CD4-positive, alpha-beta T cell treated with Interleukin-15 for 4 hours (primary cell): ENCODE data around the gene DLL3.

Experiments used
- DNase-seq: peaks from one replicate; pipeline ENCODE4 v3.0.0-alpha.2; 2020; ENCODE audit warnings: low spot score

Gene DLL3

DNA sequence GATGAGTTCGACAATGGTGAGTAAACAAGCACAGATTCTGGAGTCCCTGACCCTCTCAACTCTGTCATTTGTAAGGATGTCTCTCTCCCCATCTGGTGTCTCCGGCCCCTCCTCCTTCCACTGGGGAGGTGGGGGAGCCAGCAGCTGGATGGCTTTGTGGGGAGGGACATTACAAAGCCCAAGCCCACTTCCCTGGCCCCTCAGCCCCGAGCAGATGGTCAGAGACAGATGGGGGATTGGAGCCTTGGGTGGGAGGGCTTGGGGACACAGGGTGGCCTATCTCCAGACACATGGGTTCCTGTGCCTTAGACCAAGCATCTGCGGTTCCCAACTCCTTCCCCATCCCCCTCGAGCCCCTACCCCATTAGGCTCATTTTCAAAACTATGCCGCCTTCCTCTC, 15.6 kb upstream of the DLL3 start:
- DNase-seq: no peak

DNA sequence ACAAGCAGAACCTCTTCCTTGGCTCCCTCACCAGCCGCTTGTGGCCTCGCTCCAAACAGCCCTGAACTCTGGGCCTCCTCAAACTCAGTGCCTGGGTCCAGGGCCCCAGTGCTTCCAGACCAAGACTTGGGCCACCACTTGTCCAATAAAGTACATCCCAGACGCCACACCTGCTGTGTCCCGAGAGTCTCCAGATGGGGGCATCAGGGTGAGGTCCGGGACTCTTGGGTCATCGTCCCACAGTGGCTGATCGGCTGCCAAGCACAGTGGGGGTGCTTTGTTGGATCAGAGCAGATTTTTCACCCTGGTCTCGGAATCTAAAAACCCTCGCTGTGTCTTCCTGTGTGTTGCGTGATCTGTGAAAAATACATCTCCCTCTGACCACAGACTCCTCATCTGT, 9.0 kb upstream of the DLL3 start:
- no peak for DNase-seq

DNA sequence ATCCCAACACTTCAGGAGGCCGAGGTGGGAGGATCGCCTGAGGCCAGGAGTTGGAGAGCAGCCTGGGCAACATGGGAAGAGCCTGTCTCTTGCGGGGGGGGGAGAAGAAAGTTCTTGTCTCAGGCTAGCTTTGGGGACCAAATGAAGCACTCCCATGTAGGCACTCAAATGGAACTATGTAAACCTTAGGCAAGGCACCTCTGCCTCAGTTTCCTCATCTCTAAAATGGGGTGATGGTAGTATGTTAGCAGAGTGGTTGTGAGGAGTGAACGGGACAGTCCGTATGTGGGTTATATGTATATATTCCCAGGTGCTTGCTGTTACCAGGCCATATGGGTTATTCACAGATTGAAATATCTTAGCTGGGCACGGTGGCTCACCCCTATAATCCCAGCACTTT, 6.5 kb upstream of the DLL3 start:
- no peak for DNase-seq

DNA sequence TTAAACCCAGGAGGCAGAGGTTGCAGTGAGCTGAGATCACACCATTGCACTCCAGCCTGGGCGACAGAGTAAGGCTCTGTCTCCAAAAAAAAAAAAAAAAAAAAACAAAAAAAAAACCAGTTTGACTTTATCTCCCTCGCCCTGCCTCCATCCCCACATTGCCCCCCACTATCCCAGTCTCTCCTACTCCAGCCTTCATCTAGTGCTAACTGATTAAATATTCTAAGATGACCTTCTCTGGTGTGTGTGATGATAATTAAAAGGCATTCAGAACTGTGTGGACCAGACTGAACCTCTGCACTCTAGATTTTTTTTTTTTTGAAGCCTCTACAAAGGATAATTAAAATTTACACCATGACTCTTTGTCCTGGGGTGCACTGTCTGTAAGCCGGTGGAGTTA, 6.0 kb upstream of the DLL3 start:
- DNase-seq: no peak

DNA sequence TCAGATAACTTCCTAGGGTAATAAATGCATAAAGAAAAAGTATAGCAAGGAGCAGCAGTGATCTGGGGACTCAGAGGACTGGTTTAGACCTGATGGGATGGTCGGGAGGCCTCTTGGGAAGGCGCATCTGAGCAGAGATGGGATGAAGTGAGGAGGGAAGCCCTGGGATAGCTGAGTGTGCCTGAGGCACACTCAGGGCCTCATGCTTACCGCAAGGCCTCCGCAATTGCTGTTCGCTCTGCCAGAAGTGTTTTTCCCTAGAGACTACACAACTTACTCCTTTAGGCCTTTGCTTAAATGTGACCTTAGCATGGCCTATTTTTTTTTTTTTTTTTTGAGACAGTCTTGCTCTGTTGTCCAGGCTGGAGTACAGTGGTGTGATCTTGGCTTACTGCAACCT, 4.1 kb upstream of the DLL3 start:
- no peak for DNase-seq

DNA sequence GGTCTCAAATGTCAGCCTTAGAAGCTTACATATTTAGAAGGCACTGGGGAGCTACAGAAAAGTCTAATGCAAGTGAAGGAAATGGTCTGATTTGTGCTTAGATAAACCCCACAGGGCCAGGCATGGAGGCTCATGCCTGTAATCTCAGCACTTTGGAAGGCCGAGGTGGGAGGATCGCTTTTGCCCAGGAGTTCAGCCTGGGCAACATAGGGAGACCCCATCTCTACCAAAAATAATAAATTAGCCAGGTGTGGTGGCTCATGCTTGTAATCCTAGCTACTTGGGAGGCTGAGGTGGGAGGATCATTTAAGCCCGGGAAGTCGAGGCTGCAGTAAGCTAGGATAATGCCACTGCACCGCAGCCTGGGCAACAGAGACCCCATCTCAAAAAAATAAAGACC, 2.7 kb upstream of the DLL3 start:
- DNase-seq: no peak

DNA sequence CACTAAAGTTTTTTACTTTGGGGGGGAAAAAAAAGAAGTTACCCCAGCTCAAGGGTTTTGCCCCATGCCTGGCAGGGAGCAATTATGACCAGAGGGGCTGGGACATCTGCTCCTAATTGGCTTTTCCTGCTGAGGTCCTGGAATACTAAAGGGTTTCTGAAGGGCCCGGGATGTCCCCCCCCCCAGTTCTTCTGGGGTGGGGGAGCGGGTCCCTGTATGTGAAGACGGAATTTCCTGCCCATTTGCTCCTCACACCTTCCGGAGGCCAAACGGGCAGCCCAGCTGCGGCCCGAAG, 1.1 kb upstream of the DLL3 start:
- DNase-seq: no peak

DNA sequence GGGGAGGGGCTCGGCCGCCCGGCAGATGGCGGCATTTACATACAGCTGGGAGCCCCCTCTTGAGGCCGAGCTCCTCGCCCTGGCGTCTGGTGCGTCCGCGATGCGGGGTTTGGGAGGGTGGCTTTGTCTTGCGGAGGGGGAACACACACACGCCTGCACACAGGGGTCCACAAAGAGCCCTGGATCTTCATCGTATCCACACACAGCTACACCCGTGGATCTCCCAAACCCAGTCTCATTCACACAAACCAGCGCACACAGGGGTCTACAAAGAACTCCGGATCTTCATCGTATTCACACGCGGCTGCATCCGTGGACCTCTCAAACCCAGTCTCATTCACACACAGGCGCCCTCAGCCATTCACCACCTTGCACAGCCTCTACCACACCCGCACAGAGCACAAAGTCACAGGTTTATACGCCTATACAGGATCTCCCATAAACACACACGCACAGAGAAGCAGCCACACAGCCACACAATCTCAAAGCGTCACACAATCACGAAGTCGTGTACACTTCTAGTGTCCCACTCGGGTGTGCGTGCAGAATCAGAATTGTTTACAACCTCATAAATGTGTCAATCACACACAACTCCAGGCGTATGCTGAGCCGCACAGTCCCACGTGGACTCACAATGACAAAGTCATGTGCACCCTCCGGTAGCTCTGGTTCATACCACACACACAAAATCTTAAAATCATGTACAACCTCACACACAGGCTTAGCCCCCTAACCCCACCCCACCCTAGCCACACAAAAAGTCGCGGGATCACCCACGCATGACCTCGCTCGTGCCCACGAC, 550 bp upstream of the DLL3 start:
- no peak for DNase-seq

DNA sequence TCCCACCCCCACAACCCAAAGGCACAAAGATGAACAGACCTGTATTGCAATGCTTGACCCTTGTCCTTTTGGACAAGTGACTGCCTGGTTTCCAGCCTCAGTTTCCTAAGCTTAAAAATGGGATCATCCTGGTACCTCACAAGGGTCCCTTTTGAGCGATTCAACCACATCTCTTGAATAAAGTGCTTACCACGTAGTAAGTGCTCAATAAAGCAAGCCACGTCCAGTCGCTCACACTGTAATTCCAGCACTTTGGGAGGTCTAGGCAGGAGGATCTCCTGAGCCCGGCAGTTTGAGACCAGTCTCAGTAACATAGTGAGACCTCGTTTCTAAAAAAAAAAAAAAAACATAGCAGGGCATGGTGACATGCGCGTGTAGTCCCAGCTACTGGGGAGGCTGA, 1.2 kb downstream of the DLL3 start:
- no peak for DNase-seq

DNA sequence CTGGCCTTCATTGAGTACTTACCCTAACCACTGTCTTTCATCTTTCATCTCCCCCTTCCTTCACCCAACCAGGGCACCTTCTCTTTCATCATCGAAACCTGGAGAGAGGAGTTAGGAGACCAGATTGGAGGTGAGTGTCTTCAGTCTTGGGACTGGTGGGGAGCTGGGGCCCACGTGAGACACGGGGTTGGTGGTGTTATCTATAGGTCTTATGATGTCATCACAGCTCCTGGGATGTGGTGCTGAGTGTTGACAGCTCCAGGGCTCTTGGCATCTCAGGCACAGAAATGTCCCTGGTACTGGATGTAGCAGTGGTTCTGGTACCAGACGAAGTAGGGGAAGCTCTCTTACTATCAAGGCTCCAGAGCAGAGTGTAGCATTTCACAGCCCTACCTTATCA, 1.8 kb downstream of the DLL3 start:
- DNase-seq: no peak

DNA sequence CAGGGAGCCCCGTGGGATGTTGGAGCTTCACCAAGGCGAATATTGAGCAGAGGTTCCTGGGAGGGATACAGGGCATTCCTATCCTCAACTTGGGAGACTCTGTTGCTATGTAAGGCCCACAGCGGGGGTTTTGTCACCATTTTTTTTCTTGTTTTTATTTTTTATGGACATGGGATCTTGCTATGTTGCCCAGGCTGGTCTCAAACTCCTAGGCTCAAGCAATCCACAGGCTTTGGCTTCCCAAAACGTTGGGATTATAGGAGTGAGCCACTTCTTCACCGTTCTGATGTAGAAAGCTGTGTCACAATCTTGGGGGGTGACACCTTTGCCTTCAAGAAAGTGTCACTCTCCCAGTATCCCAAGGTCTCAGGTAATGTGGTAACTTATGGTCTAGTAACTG, 2.6 kb downstream of the DLL3 start:
- DNase-seq: no peak

DNA sequence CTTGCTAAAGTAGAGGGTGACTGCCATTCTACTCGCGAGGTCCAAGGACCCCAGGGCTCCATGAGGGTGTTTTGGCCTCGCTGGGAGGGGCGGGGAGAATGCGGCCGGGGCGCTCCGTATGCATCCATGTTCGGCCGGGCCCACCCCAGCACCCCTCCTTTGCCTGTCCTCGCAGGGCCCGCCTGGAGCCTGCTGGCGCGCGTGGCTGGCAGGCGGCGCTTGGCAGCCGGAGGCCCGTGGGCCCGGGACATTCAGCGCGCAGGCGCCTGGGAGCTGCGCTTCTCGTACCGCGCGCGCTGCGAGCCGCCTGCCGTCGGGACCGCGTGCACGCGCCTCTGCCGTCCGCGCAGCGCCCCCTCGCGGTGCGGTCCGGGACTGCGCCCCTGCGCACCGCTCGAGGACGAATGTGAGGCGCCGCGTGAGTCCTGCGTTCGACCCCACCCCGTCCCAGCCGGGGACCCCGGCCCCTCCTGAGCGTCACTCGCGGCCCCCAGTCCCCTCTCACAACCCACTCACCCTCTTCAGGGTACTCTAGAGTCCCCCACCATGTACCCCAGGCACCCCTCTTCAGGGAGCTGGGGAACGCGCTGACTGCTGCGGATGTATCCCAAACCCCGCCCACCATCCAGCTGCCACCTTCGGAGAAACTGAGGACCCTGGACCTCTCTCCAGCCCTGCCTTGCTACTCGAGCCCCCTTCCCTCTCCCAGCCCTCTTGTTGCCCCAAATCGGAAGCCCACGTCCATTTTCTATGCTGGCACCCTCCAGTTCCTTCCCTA, 4.1 kb downstream of the DLL3 start:
- DNase-seq: peak; percentile 75

DNA sequence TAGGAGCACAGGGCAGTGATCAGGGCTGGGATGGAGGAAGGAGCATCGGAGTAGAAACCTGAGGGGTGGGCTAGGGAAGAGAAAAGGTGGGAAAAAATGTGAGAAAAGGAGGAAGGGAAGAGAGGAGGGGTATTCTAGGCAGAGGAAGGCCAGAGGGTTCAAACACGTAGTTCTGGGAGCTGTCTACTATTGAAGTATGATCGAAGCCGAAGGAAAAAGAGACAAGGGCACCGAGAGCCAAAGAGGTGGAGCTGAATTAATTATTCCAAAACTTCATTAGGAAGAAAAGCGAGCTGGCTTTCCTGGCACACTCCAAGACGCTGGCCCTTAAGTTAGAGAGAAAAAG, 7.8 kb downstream of the DLL3 start:
- no peak for DNase-seq

DNA sequence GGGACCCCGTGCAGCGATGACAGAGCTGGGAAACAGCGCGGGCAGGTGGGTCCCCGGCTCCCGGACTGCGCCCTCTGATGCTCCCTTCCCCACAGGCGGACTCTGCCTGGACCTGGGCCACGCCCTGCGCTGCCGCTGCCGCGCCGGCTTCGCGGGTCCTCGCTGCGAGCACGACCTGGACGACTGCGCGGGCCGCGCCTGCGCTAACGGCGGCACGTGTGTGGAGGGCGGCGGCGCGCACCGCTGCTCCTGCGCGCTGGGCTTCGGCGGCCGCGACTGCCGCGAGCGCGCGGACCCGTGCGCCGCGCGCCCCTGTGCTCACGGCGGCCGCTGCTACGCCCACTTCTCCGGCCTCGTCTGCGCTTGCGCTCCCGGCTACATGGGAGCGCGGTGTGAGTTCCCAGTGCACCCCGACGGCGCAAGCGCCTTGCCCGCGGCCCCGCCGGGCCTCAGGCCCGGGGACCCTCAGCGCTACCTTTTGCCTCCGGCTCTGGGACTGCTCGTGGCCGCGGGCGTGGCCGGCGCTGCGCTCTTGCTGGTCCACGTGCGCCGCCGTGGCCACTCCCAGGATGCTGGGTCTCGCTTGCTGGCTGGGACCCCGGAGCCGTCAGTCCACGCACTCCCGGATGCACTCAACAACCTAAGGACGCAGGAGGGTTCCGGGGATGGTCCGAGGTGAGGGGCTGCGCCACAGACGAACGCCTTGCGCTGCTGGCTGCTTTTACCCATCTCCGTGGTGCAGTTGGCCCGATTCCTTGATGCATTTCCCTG, 8.4 kb downstream of the DLL3 start:
- peak; percentile 34 for DNase-seq

DNA sequence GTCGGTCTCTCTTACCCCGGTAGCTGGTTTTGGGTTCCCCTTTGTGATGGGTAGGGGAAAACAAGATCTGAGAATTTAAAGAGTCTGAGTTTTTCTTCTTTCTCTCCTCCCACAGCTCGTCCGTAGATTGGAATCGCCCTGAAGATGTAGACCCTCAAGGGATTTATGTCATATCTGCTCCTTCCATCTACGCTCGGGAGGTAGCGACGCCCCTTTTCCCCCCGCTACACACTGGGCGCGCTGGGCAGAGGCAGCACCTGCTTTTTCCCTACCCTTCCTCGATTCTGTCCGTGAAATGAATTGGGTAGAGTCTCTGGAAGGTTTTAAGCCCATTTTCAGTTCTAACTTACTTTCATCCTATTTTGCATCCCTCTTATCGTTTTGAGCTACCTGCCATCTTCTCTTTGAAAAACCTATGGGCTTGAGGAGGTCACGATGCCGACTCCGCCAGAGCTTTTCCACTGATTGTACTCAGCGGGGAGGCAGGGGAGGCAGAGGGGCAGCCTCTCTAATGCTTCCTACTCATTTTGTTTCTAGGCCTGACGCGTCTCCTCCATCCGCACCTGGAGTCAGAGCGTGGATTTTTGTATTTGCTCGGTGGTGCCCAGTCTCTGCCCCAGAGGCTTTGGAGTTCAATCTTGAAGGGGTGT, 9.1 kb downstream of the DLL3 start:
- no peak for DNase-seq

DNA sequence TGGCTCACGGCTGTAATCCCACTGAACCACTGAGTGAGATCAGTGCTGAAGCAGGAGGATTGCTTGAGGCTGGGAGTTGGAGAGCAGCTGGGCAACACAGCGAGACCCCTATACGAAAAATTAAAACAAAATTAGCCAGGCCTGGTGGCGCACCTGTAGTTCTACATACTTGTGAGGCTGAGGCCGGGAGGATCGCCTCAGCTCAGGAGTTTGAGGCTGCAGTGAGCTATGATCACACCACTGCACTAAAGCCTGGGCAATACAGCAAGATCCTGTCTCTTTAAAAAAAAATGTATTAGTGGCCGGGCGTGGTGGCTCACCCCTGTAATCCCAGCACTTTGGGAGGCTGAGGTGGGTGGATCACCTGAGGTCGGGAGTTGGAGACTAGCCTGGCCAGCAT, 9.9 kb downstream of the DLL3 start:
- no peak for DNase-seq

DNA sequence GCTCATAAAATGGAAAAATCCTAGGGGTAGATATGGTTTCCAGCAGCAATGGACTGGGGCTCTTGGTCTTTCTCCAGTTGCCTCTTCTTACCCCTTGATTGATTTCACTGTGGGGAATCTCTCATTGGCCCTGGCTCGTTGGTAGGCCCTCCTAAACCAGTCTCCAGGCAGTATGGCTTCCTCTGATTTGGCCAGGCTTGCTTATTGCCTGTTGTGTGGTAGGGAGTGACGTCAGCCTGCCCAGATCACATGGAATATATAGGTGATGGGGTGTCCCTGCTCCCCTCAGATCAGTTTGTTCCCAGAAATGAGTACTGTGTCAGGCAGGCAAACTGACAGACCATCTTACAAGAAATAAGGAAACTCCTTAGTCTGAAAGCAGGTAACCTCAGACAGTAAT, 10.5 kb downstream of the DLL3 start:
- no peak for DNase-seq

DNA sequence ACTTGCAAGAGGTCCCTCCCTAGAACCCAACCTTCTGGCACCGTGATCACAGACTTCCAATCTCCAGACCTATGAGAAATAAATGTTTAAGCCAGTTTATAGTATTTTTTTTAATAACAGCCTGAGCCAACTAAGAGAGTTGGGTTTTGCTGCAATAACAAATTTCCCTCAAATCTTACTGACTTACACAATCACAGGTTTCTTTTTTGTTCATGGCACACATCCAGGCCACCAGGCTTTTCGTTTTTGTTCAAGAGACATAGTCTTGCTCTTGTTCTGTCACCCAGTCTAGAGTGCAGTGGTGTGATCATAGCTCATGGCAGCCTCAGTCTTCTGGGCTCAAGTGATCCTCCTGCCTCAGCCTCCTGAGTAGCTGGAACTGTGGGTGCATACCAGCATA, 14.2 kb downstream of the DLL3 start:
- DNase-seq: no peak

DNA sequence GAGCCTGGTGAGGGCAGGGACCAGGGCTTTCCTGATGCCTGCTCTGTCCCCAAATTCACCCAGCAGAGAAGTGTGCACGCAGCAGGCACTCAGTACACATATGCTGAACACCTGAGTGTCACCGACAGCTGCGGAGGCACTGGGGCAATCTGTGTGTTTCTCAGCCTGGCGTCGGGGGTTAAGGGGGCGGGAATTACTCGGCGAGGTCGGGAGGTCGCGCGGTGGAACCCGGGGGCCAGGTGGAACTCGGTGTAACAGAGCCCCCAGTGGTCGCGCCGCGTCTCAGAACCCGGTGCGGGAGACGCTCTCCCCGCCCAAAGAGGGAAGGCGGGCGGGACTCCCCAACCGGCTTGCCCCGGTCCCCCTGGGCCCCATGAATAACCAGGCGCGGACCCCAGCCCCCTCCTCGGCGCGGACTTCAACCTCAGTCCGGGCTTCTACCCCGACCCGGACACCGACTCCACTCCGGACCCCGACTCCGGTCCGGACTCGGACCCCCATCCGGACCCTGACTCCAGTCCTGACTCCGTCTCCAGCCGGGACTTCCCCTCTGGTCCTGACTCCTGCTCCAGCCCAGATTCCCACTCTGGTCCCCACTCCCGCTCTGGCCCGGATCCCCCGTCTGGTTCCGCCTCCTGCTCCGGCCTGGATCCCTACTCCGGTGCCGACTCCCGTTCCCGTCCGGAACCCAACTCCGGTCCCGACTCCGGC, 16.2 kb downstream of the DLL3 start, which contains the start of gene SELENOV:
Gene SELENOV, plus strand, starts transcription at position 300 of the 711 bp plus-strand sequence. Its CDS starts 74 bp downstream, at position 374.
- no peak for DNase-seq

DNA sequence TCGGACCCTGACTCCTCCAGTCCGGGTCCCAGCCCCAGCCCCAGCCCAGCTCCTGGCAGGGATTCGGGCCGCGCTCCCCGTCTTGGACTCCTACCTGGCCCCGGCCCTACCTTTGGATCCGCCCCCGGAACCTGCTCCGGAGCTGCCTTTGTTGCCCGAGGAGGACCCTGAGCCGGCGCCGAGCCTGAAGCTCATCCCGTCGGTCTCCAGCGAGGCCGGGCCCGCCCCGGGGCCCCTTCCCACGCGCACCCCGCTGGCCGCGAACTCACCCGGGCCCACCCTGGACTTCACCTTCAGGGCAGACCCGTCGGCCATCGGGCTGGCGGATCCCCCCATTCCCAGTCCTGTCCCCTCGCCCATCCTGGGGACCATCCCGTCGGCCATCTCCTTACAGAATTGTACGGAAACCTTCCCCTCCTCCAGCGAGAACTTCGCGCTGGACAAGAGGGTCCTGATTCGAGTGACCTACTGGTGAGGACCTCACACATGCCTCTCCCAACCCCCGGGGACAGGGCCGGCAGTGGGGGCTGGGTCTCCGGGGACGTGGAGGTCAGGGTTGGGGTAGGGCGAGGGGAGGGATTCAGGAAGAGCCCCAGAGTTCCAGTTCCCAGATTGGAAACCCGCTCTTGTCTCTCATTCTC, 16.9 kb downstream of the DLL3 start:
- no peak for DNase-seq

DNA sequence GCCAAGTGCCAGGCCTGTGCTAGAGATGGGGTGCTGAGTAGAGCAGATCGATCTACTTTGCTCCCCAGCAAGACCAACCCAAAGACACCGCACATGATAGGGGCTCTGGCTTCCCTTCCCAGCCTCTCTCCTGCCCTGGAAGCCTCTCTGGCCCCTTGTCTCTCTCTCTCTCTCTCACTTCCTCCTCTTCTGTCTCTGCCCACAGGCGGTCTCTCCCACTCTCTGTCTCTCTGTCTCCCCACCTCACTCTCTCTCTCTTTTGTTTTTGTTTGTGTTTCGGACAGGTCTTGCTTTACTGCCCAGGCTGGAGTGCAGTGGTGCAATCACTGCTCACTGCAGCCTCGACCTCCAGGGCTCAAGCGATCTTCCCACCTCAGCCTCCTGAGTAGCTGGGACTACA, 17.5 kb downstream of the DLL3 start:
- no peak for DNase-seq

DNA sequence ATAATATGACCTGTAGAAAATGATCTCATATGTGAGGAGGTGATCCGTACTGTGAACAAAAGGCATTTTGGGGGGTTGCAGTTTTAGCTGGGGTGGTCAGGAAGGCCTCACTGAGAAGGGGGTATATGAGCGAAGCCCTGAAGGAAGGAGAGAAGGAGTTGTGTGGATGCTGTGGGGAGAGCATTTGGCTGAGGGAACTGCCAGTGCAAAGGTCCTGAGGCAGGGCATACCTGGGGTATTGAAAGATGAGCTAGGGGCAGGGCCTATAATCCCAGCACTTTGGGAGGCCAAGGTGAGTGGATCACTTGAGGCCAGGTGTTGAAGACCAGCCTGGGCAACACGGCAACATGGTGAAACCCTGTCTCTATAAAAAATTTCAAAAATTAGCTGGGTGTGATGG, 18.7 kb downstream of the DLL3 start:
- no peak for DNase-seq
